HT-29 (cell line): ENCODE measurements around the gene NGLY1. TPM values are rescaled to one million over a fixed set of nuclear protein-coding genes. Genes with fewer than 3 reads are reported as not detected.

Experiments used
- DNase-seq: peaks from one replicate; pipeline ENCODE4 v3.0.0-alpha.2; 2015; ENCODE audit warnings: low spot score
- total RNA-seq: library from RNA; depleted of rRNA; stranded (reverse); fragments of >200 nt; shearing (Covaris generic); gene quantifications from 2 replicates; pipeline ENCODE4 v1.2.3, GENCODE V29; 2014

NGLY1 gene
- total RNA-seq, 1 experiment from 2014 or later: 17.8 TPM

DNA sequence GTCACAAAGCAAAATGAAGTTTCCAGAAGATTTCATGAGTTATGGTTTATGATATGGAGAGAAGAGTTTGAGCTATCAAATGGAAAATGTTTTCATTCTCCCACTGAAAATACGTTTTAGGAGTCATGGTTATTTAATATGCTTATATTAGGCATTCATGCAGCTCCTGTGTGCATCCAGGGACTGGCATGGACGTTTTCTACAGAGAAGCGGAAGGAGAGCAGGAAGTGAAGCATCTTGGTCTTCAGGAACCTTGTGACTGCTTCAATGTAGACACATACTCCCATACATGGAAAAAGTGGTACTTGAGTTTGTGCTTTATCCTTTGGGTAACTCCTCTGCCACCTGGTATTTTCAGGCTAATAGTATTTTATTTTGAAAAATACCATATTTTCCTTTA, 75.2 kb downstream of the NGLY1 start:
- no peak for DNase-seq

DNA sequence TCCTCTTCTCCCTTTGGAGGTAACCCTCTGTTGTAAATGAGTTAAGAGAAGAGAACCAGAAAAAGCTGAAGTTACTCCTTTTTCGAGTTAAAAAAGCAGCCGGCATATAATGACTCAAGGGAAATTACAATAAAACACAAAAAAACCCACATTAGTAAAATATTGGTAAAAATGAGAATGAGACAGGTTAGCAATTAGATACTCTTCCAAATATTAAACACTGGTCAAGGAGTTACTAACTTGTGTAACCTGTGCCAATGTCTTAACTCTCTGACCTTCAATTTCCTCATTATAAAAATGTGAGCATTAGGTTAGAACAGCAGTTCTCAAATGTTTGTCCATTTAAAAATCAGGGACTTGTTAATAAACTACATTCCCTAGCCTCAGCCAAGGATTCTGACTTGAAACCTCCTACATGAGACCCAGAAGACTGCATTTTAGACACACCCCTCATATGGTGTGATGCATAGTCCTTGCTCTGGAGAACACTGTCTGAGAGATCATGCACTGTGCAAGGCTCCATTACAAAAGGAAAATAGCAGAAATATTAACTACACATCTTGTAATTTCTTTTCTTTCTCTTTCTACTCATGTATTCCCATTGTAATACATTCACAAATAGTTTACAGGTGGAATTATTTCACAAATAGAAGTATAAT, 75.8 kb downstream of the NGLY1 start:
- no peak for DNase-seq

DNA sequence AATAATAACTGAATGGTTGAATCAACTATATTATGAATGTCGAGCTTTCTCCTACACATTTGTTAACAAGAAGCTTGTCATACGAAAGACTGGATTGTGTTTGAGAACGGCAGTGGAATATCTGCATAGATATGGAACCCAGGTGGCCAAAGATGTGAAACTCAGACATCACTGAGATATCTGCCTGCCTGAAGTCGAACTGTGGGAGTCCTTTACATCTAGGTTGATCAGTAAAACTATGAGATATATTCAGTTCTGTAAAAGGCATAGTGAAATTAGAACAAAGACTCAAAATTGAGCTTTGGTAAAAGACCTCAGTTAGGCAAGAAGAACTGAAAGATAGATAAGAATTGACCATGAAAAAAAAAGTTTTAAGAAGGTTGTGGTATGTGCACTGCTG, 77.0 kb downstream of the NGLY1 start:
- no peak for DNase-seq

DNA sequence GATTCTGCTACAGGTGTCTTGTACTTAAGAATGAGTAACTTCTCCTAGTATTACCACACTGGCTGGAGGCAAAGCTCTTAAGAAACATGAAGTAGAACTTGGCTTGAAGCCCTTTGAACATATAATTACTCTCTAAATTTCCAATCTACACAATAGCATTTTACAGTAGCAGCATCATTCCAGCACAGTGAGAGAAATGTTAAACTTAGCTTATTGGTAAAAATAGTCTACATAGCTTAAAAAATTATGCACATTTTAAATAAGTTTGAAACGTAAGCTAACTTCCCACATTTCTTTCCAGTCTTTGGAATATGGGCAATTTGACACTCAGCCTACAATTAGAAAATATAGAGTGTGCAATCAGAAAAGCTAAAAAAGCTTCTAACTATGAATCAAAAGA, 85.7 kb downstream of the NGLY1 start:
- no peak for DNase-seq

DNA sequence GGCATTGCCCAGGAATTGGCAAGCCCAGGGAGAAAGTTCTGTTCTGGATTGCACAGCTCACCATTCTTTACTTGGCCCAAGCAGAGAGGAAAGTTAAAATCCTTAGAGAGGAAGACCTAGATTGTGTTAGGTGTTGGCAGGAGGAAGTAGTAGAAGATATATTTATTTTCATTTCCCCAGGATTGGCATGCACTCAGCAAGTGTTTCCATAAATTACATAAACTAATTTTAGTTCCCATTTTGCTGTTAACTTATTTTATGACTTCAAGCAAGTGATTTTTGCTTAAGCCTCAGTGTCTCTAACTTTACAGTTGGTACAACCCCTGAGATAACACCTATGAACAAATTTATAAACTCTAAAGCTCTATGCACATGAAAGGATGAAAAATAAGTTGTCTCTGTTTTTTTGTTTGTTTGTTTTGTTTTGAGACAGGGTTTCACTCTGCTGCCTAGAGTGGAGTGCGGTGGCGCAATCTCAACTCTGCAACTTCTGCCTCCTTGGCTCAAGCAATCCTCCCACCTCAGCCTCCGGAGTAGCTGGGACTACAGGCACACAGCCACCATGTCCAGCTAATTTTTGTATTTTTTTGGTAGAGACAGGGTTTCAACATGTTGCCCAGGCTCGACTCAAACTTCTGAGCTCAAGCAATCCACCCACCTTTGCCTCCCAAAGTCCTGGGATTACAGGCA, 87.4 kb downstream of the NGLY1 start:
- DNase-seq: no peak

DNA sequence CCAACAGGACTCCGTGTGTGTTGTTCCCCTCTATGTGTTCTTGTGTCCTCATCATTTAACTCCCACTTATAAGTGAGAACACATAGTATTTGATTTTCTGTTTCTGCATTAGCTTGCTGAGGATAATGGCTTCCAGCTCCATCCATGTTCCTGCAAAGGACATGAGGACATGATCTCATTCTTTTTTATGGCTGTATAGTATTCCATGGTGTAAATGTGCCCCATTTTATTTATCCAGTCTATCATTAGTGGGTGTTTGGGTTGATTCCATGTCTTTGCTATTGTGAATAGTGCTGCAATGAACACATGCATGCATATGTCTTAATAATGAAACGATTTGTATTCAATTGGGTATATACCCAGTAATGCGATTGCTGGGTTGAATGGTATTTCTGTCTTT, 90.0 kb downstream of the NGLY1 start:
- no peak for DNase-seq

DNA sequence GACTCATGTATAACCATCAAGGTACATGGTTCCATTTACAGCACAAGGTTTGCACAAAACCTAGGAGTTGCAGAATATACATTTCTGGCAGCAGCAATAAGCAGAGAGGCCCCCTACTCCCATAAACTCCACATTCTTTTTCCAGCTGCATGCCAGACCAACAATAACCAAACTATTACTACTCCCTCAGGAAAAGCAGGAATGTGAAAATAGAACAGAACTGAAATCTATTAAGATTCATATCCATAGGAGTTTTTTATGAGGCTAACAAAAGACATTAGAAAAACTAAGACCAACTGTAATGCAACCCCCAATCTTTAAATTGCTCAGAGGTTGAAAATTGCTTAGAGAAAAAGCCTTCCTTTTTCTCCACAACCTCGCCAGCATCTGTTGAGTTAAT, 90.9 kb downstream of the NGLY1 start:
- no peak for DNase-seq

DNA sequence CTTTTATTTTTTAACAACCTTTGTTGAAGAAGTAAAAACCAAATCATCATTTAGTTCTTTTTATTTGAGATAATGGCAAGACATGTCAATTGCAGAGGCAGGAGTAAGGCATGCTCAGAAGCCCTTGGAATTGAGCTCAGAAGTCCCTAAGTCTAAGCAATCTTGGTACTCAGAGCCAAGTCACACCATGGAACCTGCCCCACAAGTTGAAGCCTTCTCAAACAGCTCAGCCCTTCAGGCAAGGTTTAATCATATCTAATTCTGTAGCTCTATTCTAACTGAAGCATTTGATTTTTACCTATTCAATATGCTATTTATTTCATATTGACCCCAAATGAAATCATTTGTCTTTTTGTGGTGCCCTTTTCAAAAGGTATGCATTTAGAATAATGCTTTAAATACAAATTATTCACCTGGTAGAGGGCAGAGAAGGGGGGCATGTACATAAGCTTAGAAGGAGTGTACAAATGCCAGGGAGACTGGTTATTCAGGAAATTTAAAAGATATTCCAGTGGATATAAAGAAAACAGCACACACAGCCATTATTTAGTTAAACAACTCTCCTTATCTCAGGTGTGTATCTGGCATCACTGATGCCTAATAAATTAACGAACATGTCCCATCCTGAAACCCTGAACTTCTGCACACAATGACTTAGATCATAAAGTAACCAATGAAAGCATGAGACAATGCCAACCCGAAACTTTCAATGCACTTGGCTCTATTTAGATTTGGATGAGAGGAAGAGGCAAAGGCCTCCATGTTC, 92.3 kb downstream of the NGLY1 start:
- no peak for DNase-seq

DNA sequence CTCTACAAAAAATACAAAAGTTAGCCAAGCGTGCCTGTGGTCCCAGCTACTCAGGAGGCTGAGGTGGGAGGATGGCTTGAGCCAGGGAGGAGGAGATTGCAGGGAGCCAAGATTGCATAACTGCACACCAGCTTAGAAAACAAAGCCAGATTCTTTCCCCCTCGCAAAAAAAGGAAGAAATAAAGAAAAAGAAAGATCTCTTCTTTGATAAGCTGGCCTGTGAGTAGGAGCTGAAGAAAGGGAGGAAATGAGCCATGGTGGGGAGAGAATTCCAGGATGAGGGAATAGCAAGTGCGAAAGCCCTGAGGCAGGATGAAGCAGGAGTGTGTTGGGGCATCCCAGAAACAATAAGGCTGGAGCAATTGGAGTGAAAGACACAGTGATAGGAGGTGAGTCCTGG, 94.0 kb downstream of the NGLY1 start:
- DNase-seq: no peak

DNA sequence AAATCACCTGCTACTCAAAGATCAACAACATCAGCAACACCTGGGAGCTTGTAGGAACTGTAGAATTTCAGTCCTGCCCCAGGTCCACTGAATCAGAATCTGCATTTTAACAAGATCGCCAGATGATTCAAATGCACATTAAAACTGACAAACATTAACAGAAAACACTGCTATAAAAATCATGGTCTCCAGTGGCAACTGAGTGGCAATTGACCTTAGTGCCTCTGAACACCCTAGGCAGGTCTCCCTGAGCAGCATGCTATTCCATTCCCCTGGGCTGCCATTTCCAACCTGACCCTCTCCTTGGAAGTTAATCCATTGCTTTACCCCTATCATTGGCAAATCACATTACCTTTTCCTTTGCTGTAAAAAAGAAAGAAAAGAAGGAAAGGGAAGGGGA, 95.5 kb downstream of the NGLY1 start:
- DNase-seq: no peak

DNA sequence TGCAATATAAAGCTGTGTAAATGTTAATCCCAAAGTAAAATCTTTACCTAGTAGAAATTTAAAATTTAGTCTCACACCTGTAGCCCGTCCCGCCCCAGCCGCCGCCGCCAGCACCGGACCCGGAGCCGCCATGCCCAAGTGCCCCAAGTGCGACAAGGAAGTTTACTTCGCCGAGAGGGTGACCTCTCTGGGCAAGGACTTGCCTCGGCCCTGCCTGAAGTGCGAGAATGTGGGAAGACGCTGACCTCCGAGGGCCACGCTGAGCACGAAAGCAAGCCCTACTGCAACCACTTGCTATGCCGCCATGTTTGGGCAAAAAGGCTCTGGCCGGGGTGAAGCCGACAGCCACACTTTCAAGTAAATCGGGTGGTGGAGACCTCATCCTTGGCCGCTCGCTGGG, 96.5 kb downstream of the NGLY1 start:
- no peak for DNase-seq

DNA sequence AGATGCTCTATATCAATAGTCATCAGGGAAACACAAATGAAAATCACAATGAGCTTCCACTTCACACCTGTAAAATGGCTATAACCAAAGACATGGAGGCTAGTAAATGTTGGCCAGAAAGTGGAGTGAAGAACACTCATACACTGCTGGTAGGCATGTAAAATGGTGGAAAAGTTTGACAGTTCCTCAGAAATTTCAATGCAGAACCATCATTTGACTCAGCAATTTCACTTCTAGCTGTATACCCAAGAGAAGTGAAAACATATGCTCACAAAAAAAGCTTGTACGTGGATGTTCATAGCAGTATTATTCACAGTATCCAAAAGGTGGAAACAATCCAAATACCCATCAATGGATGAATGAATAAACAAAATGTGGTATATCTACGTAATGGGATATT, 99.4 kb downstream of the NGLY1 start:
- DNase-seq: no peak

DNA sequence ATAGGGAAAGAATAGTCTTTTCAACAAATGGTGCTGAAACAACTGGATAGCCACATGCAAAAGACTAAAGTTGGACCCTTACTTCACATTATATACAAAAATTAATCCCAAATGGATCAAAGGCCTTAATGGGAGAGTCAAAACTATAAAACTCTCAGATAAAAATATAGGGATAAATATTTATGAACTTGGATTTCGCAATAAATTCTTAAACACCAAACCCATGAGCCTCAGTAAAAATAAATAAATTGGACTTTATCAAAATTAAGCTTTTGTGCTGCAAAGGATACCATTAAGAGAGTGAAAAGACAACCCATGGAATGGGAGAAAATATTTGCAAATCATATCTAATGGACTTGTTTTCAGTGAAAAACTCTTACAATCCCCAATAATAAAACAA, 99.8 kb downstream of the NGLY1 start:
- DNase-seq: no peak

DNA sequence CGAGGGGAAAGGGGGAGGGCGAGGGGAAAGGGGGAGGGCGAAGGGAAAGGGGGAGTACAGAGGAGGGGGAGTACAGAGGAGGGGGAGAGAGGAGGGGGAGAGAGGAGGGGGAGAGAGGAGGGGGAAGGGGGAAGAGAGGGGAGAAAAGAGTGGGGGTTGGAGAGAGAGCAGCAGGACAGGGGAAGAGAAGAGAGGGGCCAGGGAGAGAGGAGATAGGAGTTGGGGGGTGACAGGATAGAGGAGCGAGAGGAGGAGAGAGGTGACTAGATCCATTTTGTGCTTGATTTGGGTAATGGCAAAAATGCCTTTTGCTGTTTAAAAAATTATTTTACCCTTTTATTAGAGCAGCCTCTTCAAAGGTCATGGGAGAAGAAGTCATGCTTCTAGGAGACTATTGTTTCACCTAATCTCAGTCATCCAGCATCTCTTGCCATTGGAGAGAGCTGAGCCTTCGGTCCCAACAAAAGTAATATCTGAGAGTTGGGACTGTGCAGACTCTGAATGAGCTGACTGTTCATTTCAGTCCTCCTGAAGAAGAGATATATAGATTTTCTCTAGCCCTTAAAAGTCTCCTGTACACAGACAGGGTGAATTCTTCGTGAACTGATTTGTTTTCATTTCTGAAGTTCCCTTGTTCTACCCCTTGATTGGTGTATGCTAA, 103.5 kb downstream of the NGLY1 start:
- no peak for DNase-seq

DNA sequence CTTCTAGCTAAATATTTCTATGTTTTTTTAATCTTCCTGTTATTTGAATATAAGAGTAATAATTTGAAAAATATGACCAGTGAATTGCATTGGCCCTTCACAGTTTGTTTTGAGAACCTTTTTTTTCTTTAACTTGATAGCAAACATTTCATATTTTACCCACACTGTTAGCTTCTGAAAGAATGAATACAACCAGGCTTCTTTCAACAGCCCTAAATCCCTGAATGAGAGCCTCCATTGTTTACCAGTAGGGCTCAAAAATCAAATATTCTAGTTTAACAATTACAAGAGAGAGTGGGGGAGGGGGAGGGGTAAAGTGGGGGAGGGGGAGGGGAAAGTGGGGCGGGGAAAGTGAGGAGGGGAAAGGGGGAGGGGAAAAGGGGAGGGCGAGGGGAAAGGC, 104.1 kb downstream of the NGLY1 start:
- DNase-seq: no peak

DNA sequence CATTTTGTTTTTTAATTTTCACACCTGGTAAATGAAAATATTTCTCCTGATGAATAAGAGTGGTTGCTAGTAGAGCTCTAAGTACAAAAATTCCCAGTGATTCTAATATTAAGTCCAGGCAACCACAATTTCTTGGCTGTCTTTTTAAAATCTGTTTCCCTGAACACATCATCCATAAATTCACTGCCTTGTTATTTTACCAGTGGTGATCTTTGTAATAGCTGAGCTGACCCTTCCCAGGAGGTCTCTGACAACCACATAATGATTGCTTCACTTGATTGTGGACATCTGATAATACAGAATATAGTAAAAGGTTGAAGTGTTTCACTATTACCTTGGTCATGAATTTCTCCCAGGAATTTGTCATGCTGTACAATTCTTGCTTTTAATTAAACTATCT, 104.7 kb downstream of the NGLY1 start:
- no peak for DNase-seq

DNA sequence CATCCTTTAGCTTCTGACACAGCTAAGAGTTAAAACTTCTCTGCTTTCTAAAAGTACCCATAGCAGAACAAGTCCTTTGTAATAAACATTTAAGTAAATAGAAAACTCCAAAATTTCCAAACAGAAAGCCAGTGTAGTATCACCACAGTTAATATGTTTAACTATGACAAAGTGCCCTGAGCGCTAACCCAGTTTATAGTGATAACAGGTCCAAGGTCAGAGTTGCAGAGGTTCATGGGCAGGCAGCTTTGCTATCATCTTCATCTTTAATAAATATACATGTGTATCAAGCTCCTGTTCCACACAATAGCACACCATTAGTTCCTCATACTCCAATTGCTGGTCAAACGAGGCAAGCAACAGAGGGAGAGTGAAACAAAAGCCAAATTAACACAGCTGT, 106.1 kb downstream of the NGLY1 start:
- no peak for DNase-seq

DNA sequence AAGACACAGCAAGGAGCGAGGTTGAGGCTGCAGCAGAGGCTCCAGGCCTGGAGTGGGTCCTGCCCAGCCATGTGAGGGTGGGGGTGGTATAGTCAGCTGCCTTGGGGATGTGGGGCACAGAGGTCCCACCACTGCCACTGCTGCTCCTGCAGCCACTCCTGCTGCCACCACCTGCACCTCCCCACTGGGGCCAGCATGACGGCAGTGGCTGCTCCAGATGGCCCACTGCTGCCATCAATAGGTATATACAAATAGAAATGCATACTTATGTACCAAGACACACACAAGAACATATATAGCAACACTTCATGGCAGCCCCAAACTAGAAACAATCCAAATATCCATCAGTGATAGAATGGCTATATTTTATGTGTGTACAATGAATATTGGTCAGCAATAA, 108.6 kb downstream of the NGLY1 start:
- DNase-seq: no peak

DNA sequence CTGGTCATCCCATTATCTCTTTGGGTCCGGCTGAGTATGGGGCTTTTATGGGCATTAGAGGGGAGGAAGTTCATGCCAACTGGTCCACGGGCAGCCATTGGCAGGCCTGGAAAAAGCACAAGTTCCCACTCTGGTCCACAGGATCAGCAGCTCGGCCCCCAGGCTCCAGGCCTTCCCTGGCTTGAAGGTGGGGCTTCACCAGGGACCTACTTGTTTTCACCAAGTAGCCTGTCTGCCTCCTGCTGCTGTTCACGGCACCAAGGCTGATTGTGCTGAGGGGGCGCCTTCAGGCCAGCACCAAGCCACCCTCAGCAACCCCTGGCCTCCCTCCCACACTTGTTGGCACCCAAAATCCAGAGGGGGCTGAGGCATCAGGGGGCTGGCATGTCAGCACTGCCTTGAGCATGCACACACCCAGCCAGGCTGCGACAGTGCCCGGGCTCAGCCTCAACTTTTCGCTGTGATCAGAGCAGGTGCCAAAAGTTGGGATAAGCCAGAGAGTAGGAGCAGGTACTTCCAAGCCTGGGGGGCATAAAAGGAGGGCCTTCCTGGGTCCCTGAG, 109.4 kb downstream of the NGLY1 start:
- no peak for DNase-seq
